ENCODE data around the gene GASK1B. TPM values are rescaled to one million over a fixed set of nuclear protein-coding genes. Genes with fewer than 3 reads are reported as not detected.

Gene GASK1B
- total and polyA plus RNA-seq, 2 of the 13 experiments (the other 11 are each of a cell fraction or from before 2014, with no cell fraction given), result 29.1 to 40.4 TPM

GRCh38 chr4:158139086-158139485, 33.7 kb downstream of the GASK1B start:
- WGBS (ENCODE audit: low lambda C conversion rate), result 95% methylated on average over 5 of the region's 5 CpGs
- FAIRE-seq (no peak), DNase-seq (ENCODE audit: low spot score) (no peak), ATAC-seq (no peak)
- H3K9ac ChIP-seq (ENCODE audit: insufficient read depth, low read depth, low read length), result no peak overlapping the region
- no peak overlapping the region for H3K4me2 ChIP-seq (ENCODE audit: low read depth, low read length)
- in situ Hi-C loops (cut with HindIII; ENCODE audit: extremely low pct_ligation_motif_present, low pct_unique_long_range_greater_than_20kb), result no loop called here
- H2AFZ ChIP-seq (ENCODE audit: low read length), result no peak overlapping the region
- intact Hi-C loops (cut with micrococcal nuclease; ENCODE audit: unreplicated experiment), result no loop called here
- peaks cover 2 to 10% of the 10 kb centered on the region in 2 experiments; a peak in 3 of 5 replicates for H3K36me3 ChIP-seq (replicated peaks in 1 of 2; ENCODE audit: control insufficient read depth in 1 of 2, insufficient read depth in 2 of 2, low read length in 2 of 2)
- H3K79me2 ChIP-seq (ENCODE audit: insufficient read depth, low read length), result peaks cover 57% of the 10 kb centered on the region
- H3K9me3 ChIP-seq (ENCODE audit: low read length), result no peaks in the 10 kb centered on the region
- H4K20me1 ChIP-seq (ENCODE audit: insufficient read depth, low read length), result no peaks in the 10 kb centered on the region
- POLR2A ChIA-PET, result no interaction called here
- H3K27ac ChIP-seq (ENCODE audit: extremely low read length, insufficient read depth, low read length), result no peak overlapping the region
- H3K4me1 ChIP-seq (ENCODE audit: insufficient read depth, low read length), result no peaks in the 10 kb centered on the region
- H3K4me3 ChIP-seq (replicated peaks in 1 of 3; ENCODE audit: insufficient read depth in 1 of 3, low read depth in 2 of 3, low read length in 3 of 3), result no peak overlapping the region
- BruUV-seq (replicated peaks), result no TSS peak
- no peaks in the 10 kb centered on the region for H3K27me3 ChIP-seq (ENCODE audit: control insufficient read depth in 1 of 2, insufficient read depth in 2 of 2, low read length in 2 of 2)
- CTCF ChIA-PET (ENCODE audit: low intra/inter-chr PET ratio, low total read pairs), result no interaction called here
- TF ChIP-seq CEBPG (CRISPR knock-in tag; IDR thresholded peaks at IDR 0.05) (no peak), FOXO4 (CRISPR knock-in tag; conservative IDR thresholded peaks at IDR 0.05) (no peak), ZZZ3 (CRISPR knock-in tag; IDR thresholded peaks at IDR 0.05; ENCODE audit: borderline replicate concordance) (no peak), FOXC1 (CRISPR knock-in tag; IDR thresholded peaks at IDR 0.05; ENCODE audit: borderline replicate concordance) (no peak), ZNF597 (CRISPR knock-in tag; IDR thresholded peaks at IDR 0.05) (no peak), SIN3B (IDR thresholded peaks at IDR 0.05; ENCODE audit: low read length) (no peak), ZNF569 (CRISPR knock-in tag; IDR thresholded peaks at IDR 0.05; ENCODE audit: borderline replicate concordance) (no peak), SRF (IDR thresholded peaks at IDR 0.05; ENCODE audit: low read depth, low read length) (no peak), ZNF451 (CRISPR knock-in tag; IDR thresholded peaks at IDR 0.05) (no peak), TAF15 (IDR thresholded peaks at IDR 0.05; ENCODE audit: low read depth, low read length, poor library complexity, severe bottlenecking) (no peak), NFYC (CRISPR knock-in tag; IDR thresholded peaks at IDR 0.05) (no peak), TSC22D2 (CRISPR knock-in tag; IDR thresholded peaks at IDR 0.05; ENCODE audit: borderline replicate concordance) (no peak), SRY (CRISPR knock-in tag; IDR thresholded peaks at IDR 0.05) (no peak)
- TF ChIP-seq, protein P1, sequence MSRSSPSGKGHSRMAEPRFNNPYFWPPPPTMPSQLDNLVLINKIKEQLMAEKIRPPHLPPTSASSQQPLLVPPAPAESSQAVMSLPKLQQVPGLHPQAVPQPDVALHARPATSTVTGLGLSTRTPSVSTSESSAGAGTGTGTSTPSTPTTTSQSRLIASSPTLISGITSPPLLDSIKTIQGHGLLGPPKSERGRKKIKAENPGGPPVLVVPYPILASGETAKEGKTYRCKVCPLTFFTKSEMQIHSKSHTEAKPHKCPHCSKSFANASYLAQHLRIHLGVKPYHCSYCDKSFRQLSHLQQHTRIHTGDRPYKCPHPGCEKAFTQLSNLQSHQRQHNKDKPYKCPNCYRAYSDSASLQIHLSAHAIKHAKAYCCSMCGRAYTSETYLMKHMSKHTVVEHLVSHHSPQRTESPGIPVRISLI (CRISPR knock-in tag; IDR thresholded peaks at IDR 0.05; ENCODE audit: borderline replicate concordance), result no peak
- TF ChIP-seq, protein P2, sequence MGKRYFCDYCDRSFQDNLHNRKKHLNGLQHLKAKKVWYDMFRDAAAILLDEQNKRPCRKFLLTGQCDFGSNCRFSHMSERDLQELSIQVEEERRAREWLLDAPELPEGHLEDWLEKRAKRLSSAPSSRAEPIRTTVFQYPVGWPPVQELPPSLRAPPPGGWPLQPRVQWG (CRISPR knock-in tag; IDR thresholded peaks at IDR 0.05; ENCODE audit: borderline replicate concordance, low read depth), result no peak
